SK-N-DZ (cell line): ENCODE data around the gene MYO1D.
"Not testable (repeated sequence)": the region's sequence is repeated elsewhere in the genome, so short reads cannot be mapped to it uniquely, and the experiment has no call there.

Experiments used
- DNase-seq: peaks from one replicate; pipeline ENCODE4 v3.0.0-alpha.2; 2015; ENCODE audit warnings: low spot score

MYO1D gene

DNA sequence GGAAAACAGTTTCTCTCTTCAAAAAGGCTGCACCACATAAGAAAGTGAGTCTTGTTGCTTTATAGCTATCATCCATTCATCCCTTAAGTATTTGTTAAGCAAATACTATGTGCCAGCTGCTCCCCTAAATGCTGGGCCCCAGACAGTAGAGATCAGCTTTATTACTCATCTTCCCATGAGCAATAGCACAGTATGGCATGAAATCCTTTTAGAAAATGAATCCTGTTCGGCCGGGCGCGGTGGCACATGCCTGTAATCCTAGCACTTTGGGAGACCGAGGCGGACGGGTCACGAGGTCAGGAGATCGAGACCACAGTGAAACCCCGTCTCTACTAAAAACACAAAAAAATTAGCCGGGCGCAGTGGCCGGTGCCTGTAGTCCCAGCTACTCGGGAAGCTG lies 99.5 kb downstream of the MYO1D start:
- DNase-seq: no peak

DNA sequence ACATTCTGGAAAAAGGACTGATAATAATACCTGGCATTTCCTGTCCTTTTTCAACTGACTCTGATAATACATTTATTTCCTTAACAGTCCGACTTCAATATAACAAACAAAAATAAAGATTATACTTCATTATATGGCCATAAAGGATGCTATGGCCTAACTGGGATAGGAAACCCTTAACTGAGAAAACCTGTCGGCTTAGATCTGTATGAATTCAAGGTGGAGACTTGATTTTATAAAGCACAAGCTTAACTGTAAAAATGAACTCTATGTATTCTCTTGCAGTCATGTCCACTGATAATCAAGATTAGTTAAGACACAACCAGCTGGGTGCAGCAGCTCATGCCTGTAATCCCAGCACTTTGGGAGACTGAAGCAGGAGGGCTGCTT lies 102.2 kb downstream of the MYO1D start:
- DNase-seq: no peak

GRCh38 chr17:32773856-32774694 lies 102.8 kb downstream of the MYO1D start:
- DNase-seq: no peak

DNA sequence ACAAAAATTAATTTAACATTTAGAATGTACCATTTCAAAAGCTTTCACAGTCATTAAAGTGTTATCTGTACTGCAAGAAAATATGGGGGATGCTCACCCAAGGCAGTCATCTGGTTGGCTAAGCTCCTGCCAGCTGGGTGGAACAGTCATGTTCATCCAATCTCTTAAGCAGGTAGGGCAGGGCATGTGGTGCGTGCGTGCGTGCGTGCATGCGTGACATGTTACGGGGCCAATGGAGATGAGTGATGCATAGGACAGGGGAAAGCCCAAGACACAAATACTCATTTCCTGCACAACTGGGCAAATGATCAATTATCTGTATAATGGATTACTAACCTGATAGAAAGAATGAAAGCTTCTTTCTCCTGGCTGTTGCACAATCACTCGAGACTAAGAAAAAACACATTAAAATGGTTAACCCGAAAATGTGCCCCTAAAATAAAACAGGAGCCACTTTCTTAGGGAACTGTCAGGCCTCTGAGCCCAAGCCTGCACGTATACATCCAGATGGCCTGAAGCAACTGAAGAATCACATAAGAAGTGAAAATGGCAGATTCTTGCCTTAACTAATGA lies 104.4 kb downstream of the MYO1D start:
- DNase-seq: peak; percentile 56

DNA sequence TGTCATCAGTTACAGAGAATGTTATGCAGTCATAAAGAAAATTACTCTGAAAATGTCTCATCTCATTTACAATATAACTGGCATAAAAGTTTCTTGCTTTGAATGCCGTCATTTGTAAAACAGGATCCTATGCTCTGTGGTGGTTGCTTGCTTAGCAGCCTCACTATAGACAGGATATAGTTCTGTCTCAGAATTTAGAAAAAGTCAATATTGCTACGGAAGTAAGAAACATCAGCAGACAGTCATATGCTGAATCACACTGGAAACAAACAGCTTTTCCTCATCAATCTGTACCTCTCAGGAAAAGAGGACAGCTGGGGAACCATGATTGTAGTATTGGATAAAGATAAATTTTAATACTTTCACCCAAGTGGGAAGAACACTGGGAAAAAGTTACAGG lies 105.5 kb downstream of the MYO1D start:
- no peak for DNase-seq

DNA sequence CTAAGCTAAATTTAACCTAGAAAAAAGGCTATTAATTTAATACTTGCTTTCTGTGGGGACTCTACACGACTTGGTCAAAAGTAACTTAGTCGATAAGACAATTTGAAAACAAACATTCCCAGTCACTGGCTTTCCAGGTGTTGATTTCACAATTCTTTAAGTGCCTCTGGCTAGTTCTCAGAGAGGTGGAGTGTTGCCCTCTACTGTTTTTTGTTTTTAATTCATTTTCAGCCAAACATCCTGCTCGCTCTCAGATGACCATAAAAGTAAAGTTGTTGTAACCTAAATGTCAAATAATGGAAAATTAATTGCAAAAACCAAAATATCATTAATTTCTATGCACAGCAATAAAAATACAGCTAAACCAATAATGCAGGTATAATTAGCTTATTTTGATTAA lies 107.1 kb downstream of the MYO1D start:
- no peak for DNase-seq

DNA sequence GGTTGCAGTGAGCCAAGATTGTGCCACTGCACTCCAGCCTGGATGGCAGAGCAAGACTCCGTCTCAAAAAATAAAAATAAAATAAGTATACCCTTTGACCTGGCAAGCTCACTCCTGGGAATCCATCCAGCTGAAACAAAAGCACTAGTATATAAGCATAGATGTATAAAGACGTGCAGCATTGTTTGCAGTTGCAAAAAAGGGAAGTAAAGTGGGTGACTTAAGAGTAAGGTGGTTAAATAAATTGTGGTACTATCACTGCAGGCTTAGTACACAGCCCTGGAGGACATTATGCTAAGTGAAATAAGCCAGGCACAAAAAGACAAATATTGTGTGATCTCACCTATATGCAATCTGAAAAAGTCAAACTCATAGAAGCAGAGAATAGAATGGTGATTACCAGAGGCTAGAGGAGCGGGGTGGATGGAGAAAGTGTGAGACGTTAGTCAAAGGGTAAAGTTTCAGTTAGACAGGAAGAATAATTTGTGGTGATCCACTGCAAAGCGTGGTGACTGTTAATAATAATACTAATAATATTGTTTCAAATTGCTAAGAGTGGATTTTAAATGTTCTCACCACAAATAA lies 113.0 kb downstream of the MYO1D start:
- no peak for DNase-seq

DNA sequence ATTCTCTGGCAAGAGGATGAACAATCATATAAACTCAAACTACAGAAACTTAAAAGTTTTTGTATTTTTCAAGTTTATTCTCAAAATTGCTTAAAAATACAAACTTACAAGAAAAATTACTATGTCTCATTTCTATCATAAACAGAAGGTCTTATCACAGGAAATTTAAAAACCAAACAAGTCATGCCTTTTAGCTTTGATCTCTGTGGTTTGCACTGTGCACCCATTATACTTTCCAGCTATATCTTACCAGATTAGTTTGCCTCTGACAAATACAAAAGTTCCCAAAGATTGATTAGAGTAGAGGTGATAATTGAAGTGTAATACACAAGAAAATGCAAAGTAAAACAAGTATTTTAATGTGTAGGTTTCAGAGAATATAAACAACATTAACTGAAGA lies 117.4 kb downstream of the MYO1D start:
- no peak for DNase-seq

DNA sequence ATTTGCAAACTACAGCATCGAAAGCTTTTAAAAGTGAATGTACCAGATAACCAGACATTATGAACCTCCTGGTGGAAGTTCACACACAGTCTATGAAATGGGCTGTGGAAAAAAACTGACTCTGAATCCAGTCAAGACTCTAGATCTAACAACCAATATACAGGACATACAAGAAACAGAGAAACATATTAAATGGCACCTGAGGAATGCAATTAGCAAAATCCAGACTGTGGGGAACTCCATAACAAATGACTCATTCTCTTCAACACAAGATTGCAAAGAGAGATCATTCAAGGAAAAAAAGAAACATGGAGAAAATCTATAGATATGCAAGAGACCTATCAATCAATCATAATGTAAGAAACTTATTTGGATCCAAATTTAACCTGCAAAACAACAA lies 119.0 kb downstream of the MYO1D start:
- no peak for DNase-seq

GRCh38 chr17:32756696-32757095 lies 120.2 kb downstream of the MYO1D start:
- no peak for DNase-seq

- peak; percentile 72 for DNase-seq
Observed at GRCh38 chr17:32755045-32755805, 121.7 kb downstream of the MYO1D start.

DNA sequence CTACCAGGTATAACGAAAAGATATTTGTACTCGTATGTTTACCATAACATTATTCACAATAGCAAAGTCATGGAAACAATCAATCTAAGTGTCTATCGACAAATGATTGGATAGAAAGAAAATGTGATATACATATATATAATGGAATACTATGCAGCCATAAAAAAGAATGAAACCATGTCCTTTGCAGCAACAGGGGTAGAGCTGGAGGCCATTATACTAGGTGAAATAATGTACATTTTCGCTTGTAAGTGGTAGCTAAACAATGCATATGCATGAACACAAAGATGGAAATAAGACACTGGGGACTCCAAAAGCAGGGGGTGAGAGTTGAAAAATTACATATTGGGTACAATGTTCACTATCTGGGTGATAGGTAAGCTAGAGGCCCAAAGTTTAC lies 124.0 kb downstream of the MYO1D start:
- no peak for DNase-seq

DNA sequence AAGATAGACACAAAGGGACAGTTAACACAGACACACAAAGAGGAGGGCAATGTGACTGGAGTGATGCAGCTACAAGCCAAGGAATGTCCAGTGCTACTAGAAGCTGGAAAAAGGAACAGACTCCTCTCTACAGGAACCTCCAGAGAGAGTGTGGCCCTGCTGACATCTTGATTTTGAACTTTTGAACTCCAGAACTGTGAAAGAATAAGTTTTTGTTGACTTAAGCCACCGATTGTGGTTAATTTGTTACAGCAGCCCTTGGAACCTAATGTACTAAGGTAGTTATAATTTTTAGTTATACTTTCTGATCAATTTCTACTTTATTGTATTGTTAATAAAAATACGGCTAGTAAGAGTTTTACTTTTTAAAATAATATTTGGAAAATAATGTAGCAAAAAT lies 129.1 kb downstream of the MYO1D start:
- DNase-seq: no peak

DNA sequence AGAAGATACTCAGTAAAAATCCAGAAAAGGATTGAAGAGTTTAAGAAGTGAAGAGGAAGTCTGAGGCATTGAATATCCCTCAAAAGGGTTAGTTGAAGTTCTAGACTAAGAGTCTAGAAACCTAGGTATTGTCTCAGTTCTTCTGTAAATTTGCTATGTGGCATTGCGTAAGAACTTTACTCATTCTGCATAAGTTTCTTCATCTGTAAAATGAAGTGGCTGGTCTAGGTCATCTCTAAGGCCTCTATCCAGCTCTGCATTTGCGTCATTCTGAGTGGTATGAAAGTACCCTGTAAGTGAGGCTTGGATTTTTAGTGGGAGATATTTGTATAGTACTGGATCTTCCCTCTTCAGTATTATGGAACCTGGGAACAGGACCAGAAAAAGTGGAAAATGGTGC lies 130.2 kb downstream of the MYO1D start:
- no peak for DNase-seq

- DNase-seq: no peak
Observed at GRCh38 chr17:32746280-32746679, 130.6 kb downstream of the MYO1D start.

DNA sequence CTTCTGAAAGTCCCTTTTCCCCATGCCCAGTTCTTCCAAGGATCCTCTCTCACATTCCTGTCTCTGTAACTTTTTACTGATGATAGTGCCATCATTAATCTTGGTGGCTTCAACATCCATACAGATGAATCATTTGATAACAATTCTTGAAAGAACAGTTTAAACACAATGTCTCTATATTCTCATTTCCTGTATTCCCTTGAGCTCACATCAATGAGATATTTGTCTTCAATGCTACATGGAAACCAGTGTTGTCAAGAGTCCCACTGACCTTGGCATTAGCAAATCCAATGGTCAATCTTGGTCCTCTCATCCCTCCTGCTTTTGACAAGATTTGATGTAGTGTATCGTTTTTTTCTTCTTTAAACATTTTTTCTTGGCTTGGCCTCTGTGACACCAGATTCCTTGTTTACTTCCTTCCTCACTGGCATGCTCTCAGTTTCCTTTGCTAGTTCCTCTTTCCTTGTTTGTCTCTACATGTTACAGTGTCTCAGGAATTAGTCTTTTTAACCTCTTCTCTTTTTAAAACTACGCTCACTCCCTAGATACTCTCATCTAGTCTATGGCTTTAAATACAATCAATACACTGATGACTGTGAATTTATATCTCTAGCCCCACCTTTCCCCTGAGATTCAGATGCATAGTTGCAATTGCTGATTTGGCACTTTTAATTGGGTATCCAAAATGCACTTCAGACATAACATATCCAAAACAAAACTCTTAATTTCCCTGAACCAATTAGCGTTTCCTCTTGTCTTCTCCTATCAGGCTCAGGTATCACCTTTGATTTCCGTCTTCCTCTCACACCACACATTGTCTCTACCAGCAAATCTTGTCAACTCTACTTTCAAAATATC lies 134.0 kb downstream of the MYO1D start:
- DNase-seq: no peak

GRCh38 chr17:32741381-32741780 lies 135.5 kb downstream of the MYO1D start:
- no peak for DNase-seq

GRCh38 chr17:32739722-32740121 lies 137.2 kb downstream of the MYO1D start:
- no peak for DNase-seq

- DNase-seq: not testable (repeated sequence)
Observed at GRCh38 chr17:32739151-32739550, 137.8 kb downstream of the MYO1D start.

- DNase-seq: no peak
Observed at GRCh38 chr17:32733401-32733800, 143.5 kb downstream of the MYO1D start.

DNA sequence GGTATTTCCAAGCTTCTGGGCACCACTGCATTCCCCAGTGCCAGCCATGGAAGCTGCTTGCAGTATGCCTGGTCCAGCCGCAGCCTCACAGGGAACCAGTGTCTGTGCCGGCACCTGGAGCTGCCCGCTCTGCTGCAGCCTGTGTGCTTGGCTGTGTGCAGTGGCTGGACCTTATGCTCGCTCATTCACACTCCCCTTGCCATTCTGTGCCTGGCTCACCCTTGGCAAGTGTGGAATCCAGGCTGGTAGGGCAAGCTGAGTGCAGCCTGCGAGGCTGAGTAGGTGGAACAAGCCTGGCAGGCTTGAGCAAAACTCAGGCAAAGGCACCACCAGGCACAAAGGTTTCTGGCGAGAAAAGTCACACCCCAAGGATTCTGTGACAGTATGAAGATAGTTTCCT lies 144.0 kb downstream of the MYO1D start:
- no peak for DNase-seq

- no peak for DNase-seq
Observed at GRCh38 chr17:32732296-32732642, 144.7 kb downstream of the MYO1D start.
